B cell (primary cell): ENCODE data around the gene IL4. TPM values are rescaled to one million over a fixed set of nuclear protein-coding genes. Genes with fewer than 3 reads are reported as not detected.

ENCODE experiments used
- ATAC-seq: fragments of 200-7000 bp; cut with Tn5 transposase; one replicate; pipeline ENCODE4 v1.10.0; 2021; ENCODE audit warnings: low read depth, mild to moderate bottlenecking, moderate number of reproducible peaks, moderate library complexity
- CTCF ChIA-PET: fragments of 350-600 bp; sonication (Branson Sonifier 250); formaldehyde crosslinking; loops from one replicate; lab custom pipeline; 2021; ENCODE audit warnings: antibody characterized with exemption, inconsistent platforms; lab: Charles Lee
- POLR2A ChIA-PET: fragments of 350-600 bp; sonication (Branson Sonifier 250); formaldehyde crosslinking; loops from one replicate; lab custom pipeline; 2021; ENCODE audit warnings: antibody characterized with exemption; lab: Charles Lee
- DNase-seq: peaks from one replicate; pipeline ENCODE4 v3.0.0; 2013
- H2AFZ ChIP-seq: 2 replicates; pipeline ENCODE4 v1.6.1; 2012; ENCODE audit warnings: mild to moderate bottlenecking, low read depth, low read length; ENCODE audit not compliant: insufficient read depth, poor library complexity, severe bottlenecking
- H3K27ac ChIP-seq, 2 donors: 1 replicate in 1 of 2; 2 replicates in 1 of 2; pipeline ENCODE4 v1.5.1; 2012 to 2013; ENCODE audit warnings: low read length in 2 of 2, mild to moderate bottlenecking in 2 of 2, moderate library complexity in 1 of 2
- H3K27me3 ChIP-seq, 4 experiments: fragments of 200-600 bp in 1 of 4; sonication (generic) in 1 of 4; replicated peaks in 1 of 4; 1 replicate in 2 of 4; 2 replicates in 2 of 4; pipeline versions ENCODE4 v1.6.1 to v1.7.0; 2013 to 2016; ENCODE audit warnings: low read length in 3 of 4, mild to moderate bottlenecking in 2 of 4, mixed read lengths in 1 of 4, moderate library complexity in 1 of 4; ENCODE audit not compliant: insufficient read depth in 4 of 4, control insufficient read depth in 3 of 4; ENCODE audit errors: control extremely low read depth in 1 of 4
- H3K36me3 ChIP-seq, 2 experiments: replicated peaks in 1 of 2; 1 replicate in 1 of 2; 2 replicates in 1 of 2; pipeline versions ENCODE4 v1.6.1 to v1.7.1; 2013; ENCODE audit warnings: low read length in 1 of 2; ENCODE audit not compliant: insufficient read depth in 2 of 2, control insufficient read depth in 1 of 2; ENCODE audit errors: control extremely low read depth in 1 of 2, extremely low read depth in 1 of 2
- H3K4me1 ChIP-seq, 2 donors: fragments of 200-600 bp in 1 of 2; sonication (generic) in 1 of 2; 1 replicate in 1 of 2; 2 replicates in 1 of 2; pipeline versions ENCODE4 v1.5.1 to v1.6.1; 2013 to 2017; ENCODE audit warnings: low read length in 2 of 2; ENCODE audit not compliant: control insufficient read depth in 2 of 2, insufficient read depth in 2 of 2
- H3K4me2 ChIP-seq: replicated peaks from 2 replicates; pipeline ENCODE3; 2012; ENCODE audit warnings: mild to moderate bottlenecking, low read depth, low read length; ENCODE audit not compliant: poor library complexity, severe bottlenecking
- H3K4me3 ChIP-seq, 5 experiments: fragments of 200-600 bp in 1 of 5; sonication (generic) in 1 of 5; 1 replicate in 3 of 5; 2 replicates in 2 of 5; pipeline versions ENCODE4 v1.5.1 to v1.7.0; 2011 to 2016; ENCODE audit warnings: low read length in 4 of 5, mild to moderate bottlenecking in 4 of 5, low read depth in 2 of 5, control low read depth in 1 of 5, moderate library complexity in 1 of 5; ENCODE audit not compliant: insufficient read depth in 1 of 5; ENCODE audit errors: control extremely low read depth in 1 of 5, extremely low read depth in 1 of 5
- H3K79me2 ChIP-seq: fragments of 200-600 bp; sonication (generic); one replicate; pipeline ENCODE4 v1.6.0; 2016; ENCODE audit warnings: low read length; ENCODE audit not compliant: control insufficient read depth, insufficient read depth
- H3K9ac ChIP-seq: fragments of 200-600 bp; sonication (generic); 2 replicates; pipeline ENCODE4 v1.6.1; 2017; ENCODE audit warnings: mild to moderate bottlenecking, low read length, moderate library complexity
- H3K9me3 ChIP-seq, 3 donors: one replicate each; pipeline versions ENCODE4 v1.6.1 to v1.7.1; 2013; ENCODE audit warnings: low read length in 2 of 3; ENCODE audit not compliant: control insufficient read depth in 2 of 3, insufficient read depth in 1 of 3; ENCODE audit errors: control extremely low read depth in 1 of 3
- H4K20me1 ChIP-seq: 2 replicates; pipeline ENCODE4 v1.6.0; 2012; ENCODE audit warnings: mild to moderate bottlenecking, low read length; ENCODE audit not compliant: insufficient read depth, control insufficient read depth, poor library complexity, severe bottlenecking
- H3K27ac Mint-ChIP-seq: one replicate; pipeline ENCODE4 v1.8.0; 2021; ENCODE audit warnings: mixed read lengths
- H3K27me3 Mint-ChIP-seq: one replicate; pipeline ENCODE4 v1.8.0; 2021; ENCODE audit warnings: mixed read lengths
- H3K4me1 Mint-ChIP-seq: one replicate; pipeline ENCODE4 v1.8.0; 2021; ENCODE audit warnings: mixed read lengths
- H3K4me3 Mint-ChIP-seq: one replicate; pipeline ENCODE4 v1.8.0; 2021; ENCODE audit warnings: mixed read lengths
- H3K9me3 Mint-ChIP-seq: one replicate; pipeline ENCODE4 v1.8.0; 2022; ENCODE audit warnings: mixed read lengths; ENCODE audit not compliant: insufficient read depth
- EZH2 ChIP-seq: IDR thresholded peaks from 2 replicates; pipeline ENCODE4 v1.6.1; 2012; ENCODE audit warnings: borderline replicate concordance, low read depth, mild to moderate bottlenecking, moderate library complexity, low read length; ENCODE audit not compliant: insufficient read depth, poor library complexity, severe bottlenecking
- WGBS: methylation state at CpG from one replicate; pipeline ENCODE4 v1.1.5; 2013; ENCODE audit warnings: missing lambda C conversion rate; ENCODE audit not compliant: insufficient coverage; 5-methylcytosine and 5-hydroxymethylcytosine counted together
- intact Hi-C: fragments of 100-400 bp; cut with micrococcal nuclease; formaldehyde crosslinking; loops from one replicate; pipeline ENCODE4 v1.10.0; 2022
- polyA plus RNA-seq: library from polyadenylated mRNA; depleted of rRNA; stranded (reverse); fragments of >200 nt; gene quantifications from 2 replicates; pipeline ENCODE4 v1.2.3, GENCODE V29; 2012
- total RNA-seq, 2 donors: library from RNA; stranded (reverse); fragments of 120-200 nt in 1 of 2; gene quantifications; 1 replicate in 1 of 2; 2 replicates in 1 of 2; pipeline versions ENCODE4 v1.2.3 to v1.2.4, GENCODE V29; 2013 to 2022
- TF ChIP-seq, protein P1 (sequence below): fragments of 200-600 bp; IDR thresholded peaks from one replicate; pipeline ENCODE4 v1.8.0; 2022; ENCODE audit warnings: antibody characterized with exemption, mild to moderate bottlenecking

Gene IL4
- total and polyA plus RNA-seq, 2 donors (not counting 1 experiment from before 2014, with no cell fraction given), result not detected

DNA sequence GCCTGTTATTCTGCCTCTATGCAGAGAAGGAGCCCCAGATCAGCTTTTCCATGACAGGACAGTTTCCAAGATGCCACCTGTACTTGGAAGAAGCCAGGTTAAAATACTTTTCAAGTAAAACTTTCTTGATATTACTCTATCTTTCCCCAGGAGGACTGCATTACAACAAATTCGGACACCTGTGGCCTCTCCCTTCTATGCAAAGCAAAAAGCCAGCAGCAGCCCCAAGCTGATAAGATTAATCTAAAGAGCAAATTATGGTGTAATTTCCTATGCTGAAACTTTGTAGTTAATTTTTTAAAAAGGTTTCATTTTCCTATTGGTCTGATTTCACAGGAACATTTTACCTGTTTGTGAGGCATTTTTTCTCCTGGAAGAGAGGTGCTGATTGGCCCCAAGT, 301 bp upstream of the IL4 start:
- H3K9me3 Mint-ChIP-seq, result no peaks in the 10 kb centered on the region
- TF ChIP-seq, protein P1, sequence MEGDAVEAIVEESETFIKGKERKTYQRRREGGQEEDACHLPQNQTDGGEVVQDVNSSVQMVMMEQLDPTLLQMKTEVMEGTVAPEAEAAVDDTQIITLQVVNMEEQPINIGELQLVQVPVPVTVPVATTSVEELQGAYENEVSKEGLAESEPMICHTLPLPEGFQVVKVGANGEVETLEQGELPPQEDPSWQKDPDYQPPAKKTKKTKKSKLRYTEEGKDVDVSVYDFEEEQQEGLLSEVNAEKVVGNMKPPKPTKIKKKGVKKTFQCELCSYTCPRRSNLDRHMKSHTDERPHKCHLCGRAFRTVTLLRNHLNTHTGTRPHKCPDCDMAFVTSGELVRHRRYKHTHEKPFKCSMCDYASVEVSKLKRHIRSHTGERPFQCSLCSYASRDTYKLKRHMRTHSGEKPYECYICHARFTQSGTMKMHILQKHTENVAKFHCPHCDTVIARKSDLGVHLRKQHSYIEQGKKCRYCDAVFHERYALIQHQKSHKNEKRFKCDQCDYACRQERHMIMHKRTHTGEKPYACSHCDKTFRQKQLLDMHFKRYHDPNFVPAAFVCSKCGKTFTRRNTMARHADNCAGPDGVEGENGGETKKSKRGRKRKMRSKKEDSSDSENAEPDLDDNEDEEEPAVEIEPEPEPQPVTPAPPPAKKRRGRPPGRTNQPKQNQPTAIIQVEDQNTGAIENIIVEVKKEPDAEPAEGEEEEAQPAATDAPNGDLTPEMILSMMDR, result no peak
- no peak for TF ChIP-seq EZH2
- Histone ChIP-seq H3K4me1 (peaks cover 0 to 5% of the 10 kb centered on the region in 2 donors), H3K9me3 (peaks cover 0 to 5% (median 0%) of the 10 kb centered on the region in 3 donors), H3K27ac (no peak overlapping the region), H3K27me3 (peaks cover 0 to 3% (median 0%) of the 10 kb centered on the region in 4 experiments), H3K79me2 (no peaks in the 10 kb centered on the region), H4K20me1 (no peaks in the 10 kb centered on the region), H3K4me3 (no peak overlapping the region), H3K4me2 (no peak overlapping the region), H2AFZ (no peak overlapping the region), H3K9ac (no peak overlapping the region), H3K36me3 (no peaks in the 10 kb centered on the region)
- WGBS, result no CpG with 5 or more reads among the region's 1 CpG
- no peak overlapping the region for H3K27ac Mint-ChIP-seq
- ChIA-PET POLR2A (no interaction called here), CTCF (no interaction called here)
- no peak for DNase-seq
- intact Hi-C loops, result no loop called here
- no peak overlapping the region for H3K4me3 Mint-ChIP-seq
- ATAC-seq, result no peak
- peaks cover 4% of the 10 kb centered on the region for H3K4me1 Mint-ChIP-seq
- peaks cover 9% of the 10 kb centered on the region for H3K27me3 Mint-ChIP-seq

DNA sequence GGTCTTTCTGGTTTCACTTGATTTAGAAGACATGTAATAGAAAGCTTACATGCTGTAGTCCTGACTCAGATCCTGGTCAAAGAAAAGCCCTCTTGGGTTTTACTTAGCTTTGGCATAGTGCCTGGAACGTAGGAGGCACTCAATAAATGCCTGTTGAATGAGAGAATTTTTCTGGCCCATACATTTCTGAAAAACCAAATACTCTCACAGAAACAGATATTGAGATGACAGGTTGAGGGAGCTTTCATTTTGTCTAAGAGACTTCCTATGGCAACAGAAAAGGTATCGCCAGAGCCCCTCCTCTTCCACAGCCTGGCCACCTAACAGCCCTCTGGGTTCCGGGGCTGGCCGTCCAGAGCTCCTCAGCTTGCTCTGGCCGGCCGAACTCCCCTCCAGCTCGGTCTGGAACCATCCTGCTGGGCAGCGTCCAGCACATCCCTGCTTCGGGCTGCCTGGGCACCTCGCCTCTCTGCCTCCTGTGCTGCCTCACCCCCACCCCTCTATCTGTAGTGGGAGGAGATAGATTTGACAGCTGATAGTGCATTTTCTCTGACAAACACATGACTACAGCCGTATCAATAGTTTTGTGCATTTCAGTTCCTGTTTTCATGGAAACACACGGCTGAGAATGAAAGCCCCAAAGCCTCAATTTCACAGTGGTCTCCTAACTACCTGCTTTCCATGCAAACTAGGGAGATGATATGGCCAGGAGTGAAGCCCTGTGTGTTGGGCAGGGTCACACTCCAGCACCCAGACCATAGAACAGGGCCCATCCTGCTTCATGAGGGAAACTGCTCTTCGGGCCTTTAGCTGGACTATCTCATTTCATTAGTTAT, 1.1 kb downstream of the IL4 start:
- TF ChIP-seq EZH2, result no peak
- TF ChIP-seq, protein P1, result no peak
- Histone ChIP-seq H3K9ac (no peak overlapping the region), H3K27ac (no peak overlapping the region), H3K4me1 (peaks cover 0 to 5% of the 10 kb centered on the region in 2 donors), H2AFZ (no peak overlapping the region), H3K79me2 (no peaks in the 10 kb centered on the region), H3K9me3 (peaks cover 0 to 5% (median 0%) of the 10 kb centered on the region in 3 donors), H3K27me3 (peaks cover 0 to 3% (median 0%) of the 10 kb centered on the region in 4 experiments), H3K4me2 (no peak overlapping the region), H3K4me3 (no peak overlapping the region), H3K36me3 (no peaks in the 10 kb centered on the region), H4K20me1 (no peaks in the 10 kb centered on the region)
- peaks cover 5% of the 10 kb centered on the region for H3K4me1 Mint-ChIP-seq
- no peak overlapping the region for H3K4me3 Mint-ChIP-seq
- ChIA-PET POLR2A (no interaction called here), CTCF (no interaction called here)
- no peak for DNase-seq
- intact Hi-C loops, result no loop called here
- no peaks in the 10 kb centered on the region for H3K9me3 Mint-ChIP-seq
- 53% methylated on average over 7 of the region's 13 CpGs for WGBS
- no peak for ATAC-seq
- H3K27me3 Mint-ChIP-seq, result peaks cover 5% of the 10 kb centered on the region
- H3K27ac Mint-ChIP-seq, result no peak overlapping the region
